ENCODE measurements around the gene POLD3.

Gene POLD3

DNA sequence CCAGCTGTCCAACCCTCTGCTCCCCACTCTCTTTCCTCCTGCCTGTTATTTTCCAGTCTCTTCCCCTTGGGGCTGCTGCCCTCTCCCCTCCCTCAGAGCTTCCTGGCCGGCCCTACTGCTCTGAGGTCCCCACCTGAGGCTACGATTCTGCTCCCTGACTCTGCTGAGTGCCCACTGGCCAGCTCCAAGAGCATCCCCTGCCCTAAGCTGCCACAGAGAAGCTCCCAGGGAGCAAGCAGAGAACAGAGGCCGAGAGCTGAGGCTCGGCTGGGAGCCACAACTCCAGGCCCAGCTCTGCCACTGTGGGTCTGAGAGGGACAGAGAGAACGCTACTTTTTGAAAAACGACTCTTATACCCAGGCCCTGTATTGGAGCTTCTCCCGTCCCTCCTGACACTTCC lies 77.8 kb downstream of the POLD3 start:
- TF ChIP-seq, protein P1, sequence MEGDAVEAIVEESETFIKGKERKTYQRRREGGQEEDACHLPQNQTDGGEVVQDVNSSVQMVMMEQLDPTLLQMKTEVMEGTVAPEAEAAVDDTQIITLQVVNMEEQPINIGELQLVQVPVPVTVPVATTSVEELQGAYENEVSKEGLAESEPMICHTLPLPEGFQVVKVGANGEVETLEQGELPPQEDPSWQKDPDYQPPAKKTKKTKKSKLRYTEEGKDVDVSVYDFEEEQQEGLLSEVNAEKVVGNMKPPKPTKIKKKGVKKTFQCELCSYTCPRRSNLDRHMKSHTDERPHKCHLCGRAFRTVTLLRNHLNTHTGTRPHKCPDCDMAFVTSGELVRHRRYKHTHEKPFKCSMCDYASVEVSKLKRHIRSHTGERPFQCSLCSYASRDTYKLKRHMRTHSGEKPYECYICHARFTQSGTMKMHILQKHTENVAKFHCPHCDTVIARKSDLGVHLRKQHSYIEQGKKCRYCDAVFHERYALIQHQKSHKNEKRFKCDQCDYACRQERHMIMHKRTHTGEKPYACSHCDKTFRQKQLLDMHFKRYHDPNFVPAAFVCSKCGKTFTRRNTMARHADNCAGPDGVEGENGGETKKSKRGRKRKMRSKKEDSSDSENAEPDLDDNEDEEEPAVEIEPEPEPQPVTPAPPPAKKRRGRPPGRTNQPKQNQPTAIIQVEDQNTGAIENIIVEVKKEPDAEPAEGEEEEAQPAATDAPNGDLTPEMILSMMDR (IDR thresholded peaks at IDR 0.05; ENCODE audit: control insufficient read depth, insufficient read depth, low read depth, low read length, missing control alignments) = no peak
- H3K4me3 ChIP-seq (ENCODE audit: control insufficient read depth, low read depth, low read length) = no peak overlapping the region
- no peak for DNase-seq (ENCODE audit: low read depth)

DNA sequence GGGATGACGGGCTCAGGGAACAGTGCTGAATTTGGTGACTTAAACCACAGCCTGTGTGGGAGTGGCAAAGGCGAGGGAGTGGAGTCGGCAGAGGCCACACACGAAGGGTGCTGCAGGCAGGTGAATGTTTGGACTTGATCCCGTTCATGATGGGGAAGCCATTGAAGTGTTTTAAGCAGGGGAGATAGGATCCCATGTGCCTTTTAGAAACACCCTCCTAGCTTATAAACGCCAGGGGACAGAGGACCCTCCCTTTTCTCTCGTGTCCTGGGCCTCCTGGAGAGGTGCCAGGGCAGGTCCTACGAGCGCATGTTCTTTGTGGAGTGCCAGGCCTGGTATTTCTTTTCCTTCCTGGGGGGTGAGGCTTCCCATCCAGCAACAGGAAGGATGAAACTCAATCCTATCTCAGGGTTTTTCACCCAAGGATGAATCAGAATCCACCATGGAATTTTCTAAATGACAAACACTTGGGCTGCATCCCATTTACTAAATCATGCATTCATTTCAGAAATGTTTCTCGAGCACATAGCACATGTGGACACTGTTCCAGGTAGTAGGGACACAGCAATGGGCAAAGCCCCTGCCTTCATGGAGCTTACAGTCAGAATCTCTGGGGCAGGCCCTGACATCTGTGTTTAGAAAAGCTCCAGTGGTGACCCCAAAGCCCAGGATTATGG lies 79.3 kb downstream of the POLD3 start:
- H3K4me3 ChIP-seq (ENCODE audit: control insufficient read depth, low read depth, low read length) = no peak overlapping the region
- DNase-seq (ENCODE audit: low read depth) = no peak
- TF ChIP-seq, protein P1 (IDR thresholded peaks at IDR 0.05; ENCODE audit: control insufficient read depth, insufficient read depth, low read depth, low read length, missing control alignments) = no peak

DNA sequence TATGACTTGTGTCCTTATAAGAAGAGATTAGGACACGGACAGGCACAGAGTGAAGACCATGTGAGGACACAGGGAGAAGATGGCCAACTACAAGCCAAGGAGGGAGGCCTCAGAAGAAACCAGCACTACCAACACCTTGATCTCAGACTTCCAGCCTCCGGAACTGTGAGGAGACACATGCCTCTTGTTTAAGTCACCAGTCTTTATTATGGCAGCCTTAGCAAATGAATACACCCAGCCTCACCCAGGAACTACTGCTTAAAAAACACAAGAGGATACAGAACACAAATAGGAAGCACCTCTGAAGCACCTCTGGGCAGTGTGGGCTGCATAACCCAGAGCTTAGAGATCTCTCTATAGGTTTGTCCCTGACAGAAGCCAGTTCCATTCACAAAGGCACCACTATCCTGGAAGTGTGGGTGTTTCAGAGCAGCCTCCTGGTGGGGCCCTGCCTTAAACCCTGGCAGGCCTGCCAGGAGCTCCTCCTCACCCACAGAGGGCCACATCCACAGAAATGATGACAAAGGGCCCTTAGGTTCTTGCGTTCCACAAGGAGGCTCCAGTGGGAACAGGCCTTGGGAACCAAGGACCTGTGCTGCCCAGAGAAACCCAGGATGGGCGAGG lies 80.1 kb downstream of the POLD3 start:
- H3K4me3 ChIP-seq (ENCODE audit: control insufficient read depth, low read depth, low read length) = no peak overlapping the region
- DNase-seq (ENCODE audit: low read depth) = no peak
- TF ChIP-seq, protein P1 (IDR thresholded peaks at IDR 0.05; ENCODE audit: control insufficient read depth, insufficient read depth, low read depth, low read length, missing control alignments) = no peak

DNA sequence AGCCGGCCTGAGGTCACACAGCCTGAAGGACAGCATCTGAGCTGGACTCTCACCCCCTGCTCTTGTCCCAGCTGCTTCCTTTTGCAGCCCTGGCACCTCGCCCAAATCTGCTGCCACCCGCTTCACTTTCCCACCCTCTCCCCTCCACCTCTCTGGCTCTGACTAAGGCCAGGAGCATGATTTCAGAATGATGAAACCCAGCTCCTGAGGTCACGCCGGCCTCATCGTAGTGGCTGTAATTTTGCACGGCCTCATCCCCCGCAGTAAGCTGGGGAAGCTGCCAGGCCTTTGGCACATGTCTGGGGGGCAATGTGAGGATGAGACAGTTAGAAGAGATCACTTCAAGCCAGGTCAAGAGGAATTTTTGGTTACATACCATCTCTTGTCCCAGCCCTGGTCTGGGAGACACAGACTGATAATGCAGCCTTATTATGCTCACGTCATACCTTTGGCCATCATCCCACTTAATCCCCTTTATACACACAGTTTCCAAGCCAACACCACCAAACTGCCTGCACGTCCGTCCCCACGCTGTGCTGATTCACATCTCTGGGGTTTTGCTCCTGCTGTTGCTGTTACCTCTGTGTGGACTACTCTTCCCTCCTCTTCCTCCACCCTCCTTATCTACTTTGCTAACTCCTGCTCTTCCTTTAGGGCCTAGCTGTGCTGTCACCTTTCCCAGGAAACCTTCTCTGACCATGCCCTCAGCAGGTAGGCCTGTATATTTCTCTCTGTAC lies 80.7 kb downstream of the POLD3 start:
- DNase-seq (ENCODE audit: low read depth) = peak; percentile 95
- no peak overlapping the region for H3K4me3 ChIP-seq (ENCODE audit: control insufficient read depth, low read depth, low read length)
- TF ChIP-seq, protein P1 (IDR thresholded peaks at IDR 0.05; ENCODE audit: control insufficient read depth, insufficient read depth, low read depth, low read length, missing control alignments) = no peak

DNA sequence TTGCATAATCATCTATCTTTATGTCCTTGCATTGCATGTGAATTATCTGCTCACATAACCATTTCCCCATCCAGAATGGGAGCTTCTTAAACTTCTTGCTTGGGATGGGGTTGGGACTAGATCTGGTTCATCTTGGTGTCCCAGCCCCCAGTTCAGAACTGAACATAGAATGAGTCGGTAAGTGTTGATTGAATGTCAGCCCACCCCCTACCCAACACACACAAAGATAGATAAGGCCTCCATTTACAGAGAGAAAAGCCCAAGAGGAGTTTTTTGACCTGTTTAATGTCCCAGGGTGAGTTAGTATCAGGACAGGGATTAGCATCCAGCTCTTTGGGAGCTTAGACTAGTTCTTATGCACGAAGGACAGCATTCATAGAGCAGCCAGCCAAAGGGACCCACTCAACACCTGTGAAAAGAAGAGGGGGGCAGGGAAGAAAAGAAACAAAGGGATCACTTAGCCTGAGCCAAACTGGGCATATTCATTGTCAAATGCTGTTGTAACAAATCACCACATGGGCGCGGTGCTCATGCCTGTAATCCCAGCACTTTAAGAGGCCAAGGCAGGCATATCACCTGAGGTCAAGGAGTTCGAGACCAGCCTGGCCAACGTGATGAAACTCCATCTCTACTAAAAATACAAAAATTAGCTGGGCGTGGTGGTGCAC lies 81.4 kb downstream of the POLD3 start:
- DNase-seq (ENCODE audit: low read depth) = no peak
- TF ChIP-seq, protein P1 (IDR thresholded peaks at IDR 0.05; ENCODE audit: control insufficient read depth, insufficient read depth, low read depth, low read length, missing control alignments) = no peak
- no peak overlapping the region for H3K4me3 ChIP-seq (ENCODE audit: control insufficient read depth, low read depth, low read length)

DNA sequence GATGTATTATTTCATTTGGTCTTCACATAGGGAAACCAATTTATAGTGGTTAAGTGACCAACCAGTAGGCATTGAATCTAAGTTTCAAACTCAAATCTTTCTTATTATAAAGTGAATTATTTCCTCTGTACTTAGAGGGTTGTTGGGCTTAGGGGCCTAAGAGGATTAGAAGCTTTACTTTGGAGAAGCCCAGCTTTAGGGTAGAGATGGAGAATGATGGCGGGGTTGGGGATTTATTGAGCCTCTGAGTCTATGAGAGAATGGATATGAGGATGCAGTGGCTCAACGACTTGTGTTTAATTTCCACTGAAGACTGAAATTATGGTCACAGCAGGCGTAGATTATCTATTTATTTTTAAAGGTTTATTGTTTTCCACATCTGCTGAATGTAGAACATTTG lies 83.4 kb downstream of the POLD3 start:
- no peak for DNase-seq (ENCODE audit: low read depth)
- H3K4me3 ChIP-seq (ENCODE audit: control insufficient read depth, low read depth, low read length) = no peak overlapping the region
- TF ChIP-seq, protein P1 (IDR thresholded peaks at IDR 0.05; ENCODE audit: control insufficient read depth, insufficient read depth, low read depth, low read length, missing control alignments) = no peak

Data from AG09309 (cell line).